HUES6 (cell line): Measurements from ENCODE around the gene RAD50.
A peak's percentile ranks its signal among the peaks of the same experiment; 100 is the strongest.
"Not testable (repeated sequence)": the region's sequence is repeated elsewhere in the genome, so short reads cannot be mapped to it uniquely, and the experiment has no call there.

ENCODE experiments used
- H3K27ac ChIP-seq: 2 replicates; pipeline ENCODE4 v1.7.0; 2013; ENCODE audit warnings: low read depth, mild to moderate bottlenecking, low read length, inconsistent platforms
- H3K27me3 ChIP-seq: 2 replicates; pipeline ENCODE4 v1.6.1; 2013; ENCODE audit warnings: low read length; ENCODE audit not compliant: control insufficient read depth, insufficient read depth
- H3K36me3 ChIP-seq: 2 replicates; pipeline ENCODE4 v1.6.1; 2013; ENCODE audit warnings: low read length; ENCODE audit not compliant: control insufficient read depth, insufficient read depth
- H3K4me1 ChIP-seq: 2 replicates; pipeline ENCODE4 v1.6.1; 2013; ENCODE audit warnings: low read length; ENCODE audit not compliant: control insufficient read depth, insufficient read depth
- H3K4me3 ChIP-seq: 2 replicates; pipeline ENCODE4 v1.5.1; 2013; ENCODE audit warnings: low read depth, low read length
- H3K9ac ChIP-seq: one replicate; pipeline ENCODE4 v1.6.1; 2013; ENCODE audit warnings: mild to moderate bottlenecking, low read length
- H3K9me3 ChIP-seq: 2 replicates; pipeline ENCODE4 v1.6.1; 2013; ENCODE audit warnings: low read depth, low read length; ENCODE audit not compliant: control insufficient read depth, insufficient read depth

The RAD50 gene

GRCh38 chr5:132530946-132531345 lies 25.8 kb upstream of the RAD50 start:
- Histone ChIP-seq H3K4me3 (no peak overlapping the region), H3K36me3 (no peaks in the 10 kb centered on the region), H3K4me1 (peaks cover 2% of the 10 kb centered on the region; the same call in 1 of the 2 replicates), H3K9me3 (no peaks in the 10 kb centered on the region), H3K27me3 (peaks cover 3% of the 10 kb centered on the region; the same call in 1 of the 2 replicates), H3K27ac (no peak overlapping the region), H3K9ac (no peak overlapping the region)

GRCh38 chr5:132539716-132540115 lies 17.1 kb upstream of the RAD50 start:
- H3K4me3 ChIP-seq: no peak overlapping the region
- peaks cover 8% of the 10 kb centered on the region; the same call in 1 of the 2 replicates for H3K27me3 ChIP-seq
- H3K36me3 ChIP-seq: no peaks in the 10 kb centered on the region
- no peaks in the 10 kb centered on the region for H3K4me1 ChIP-seq
- no peaks in the 10 kb centered on the region for H3K9me3 ChIP-seq
- H3K9ac ChIP-seq: no peak overlapping the region
- H3K27ac ChIP-seq: no peak overlapping the region

- Histone ChIP-seq H3K9ac (no peak overlapping the region), H3K36me3 (no peaks in the 10 kb centered on the region)
These were observed 16.6 kb upstream of the RAD50 start for GRCh38 chr5:132540149-132540548.

GRCh38 chr5:132540764-132541163 lies 16.0 kb upstream of the RAD50 start:
- Histone ChIP-seq H3K27ac (no peak overlapping the region), H3K4me3 (no peak overlapping the region)

More at GRCh38 chr5:132540149-132540548, 16.6 kb upstream of the RAD50 start:
- H3K9me3 ChIP-seq: no peaks in the 10 kb centered on the region
- H3K4me3 ChIP-seq: no peak overlapping the region
- no peaks in the 10 kb centered on the region for H3K4me1 ChIP-seq
- peaks cover 8% of the 10 kb centered on the region; the same call in 1 of the 2 replicates for H3K27me3 ChIP-seq
- H3K27ac ChIP-seq: no peak overlapping the region

GRCh38 chr5:132543472-132544201 lies 13.1 kb upstream of the RAD50 start, which contains the start of gene IL5:
IL5 (minus strand) TSS chr5:132543522; CDS start chr5:132543478, 44 bp downstream.
- Histone ChIP-seq H3K27ac (no peak within 1 kb of the TSS), H3K4me3 (no peak within 1 kb of the TSS), H3K9me3 (no peaks in the 10 kb centered on the region), H3K27me3 (no peaks in the 10 kb centered on the region), H3K9ac (no peak within 1 kb of the TSS), H3K36me3 (no peaks in the 10 kb centered on the region), H3K4me1 (no peaks in the 10 kb centered on the region)

More at GRCh38 chr5:132540764-132541163, 16.0 kb upstream of the RAD50 start:
- H3K9ac ChIP-seq: no peak overlapping the region
- H3K27me3 ChIP-seq: peaks cover 7% of the 10 kb centered on the region; the same call in 1 of the 2 replicates
- no peaks in the 10 kb centered on the region for H3K9me3 ChIP-seq
- no peaks in the 10 kb centered on the region for H3K4me1 ChIP-seq
- no peaks in the 10 kb centered on the region for H3K36me3 ChIP-seq

GRCh38 chr5:132546108-132546507 lies 10.7 kb upstream of the RAD50 start:
- Histone ChIP-seq H3K27ac (no peak overlapping the region), H3K9ac (no peak overlapping the region), H3K9me3 (no peaks in the 10 kb centered on the region), H3K4me3 (no peak overlapping the region), H3K36me3 (no peaks in the 10 kb centered on the region), H3K27me3 (no peaks in the 10 kb centered on the region), H3K4me1 (no peaks in the 10 kb centered on the region)

- Histone ChIP-seq H3K27me3 (no peaks in the 10 kb centered on the region), H3K9ac (no peak overlapping the region), H3K4me1 (no peaks in the 10 kb centered on the region), H3K27ac (no peak overlapping the region), H3K9me3 (no peaks in the 10 kb centered on the region), H3K4me3 (no peak overlapping the region), H3K36me3 (no peaks in the 10 kb centered on the region)
These were observed 9.5 kb upstream of the RAD50 start for GRCh38 chr5:132547269-132547668.

- H3K27me3 ChIP-seq: not testable (repeated sequence)
These were observed 7.9 kb upstream of the RAD50 start for GRCh38 chr5:132548834-132549233.

GRCh38 chr5:132549576-132549975 lies 7.2 kb upstream of the RAD50 start:
- no peaks in the 10 kb centered on the region for H3K9me3 ChIP-seq
- H3K4me3 ChIP-seq: no peak overlapping the region
- H3K27me3 ChIP-seq: no peaks in the 10 kb centered on the region
- no peak overlapping the region for H3K27ac ChIP-seq
- no peak overlapping the region for H3K9ac ChIP-seq
- no peaks in the 10 kb centered on the region for H3K36me3 ChIP-seq
- H3K4me1 ChIP-seq: no peaks in the 10 kb centered on the region

More at GRCh38 chr5:132548834-132549233, 7.9 kb upstream of the RAD50 start:
- H3K27ac ChIP-seq, H3K36me3 ChIP-seq, H3K4me3 ChIP-seq, H3K4me1 ChIP-seq, H3K9ac ChIP-seq, H3K9me3 ChIP-seq: not testable (repeated sequence)

GRCh38 chr5:132556153-132556762 lies 519 bp upstream of the RAD50 start:
- Histone ChIP-seq H3K27ac (no peak overlapping the region), H3K9me3 (peaks cover 2% of the 10 kb centered on the region; the same call in 1 of the 2 replicates), H3K9ac (peak overlapping the region; percentile 87)

More at GRCh38 chr5:132556153-132556762, 519 bp upstream of the RAD50 start:
- H3K27me3 ChIP-seq: no peaks in the 10 kb centered on the region
- peak overlapping the region; percentile 78 for H3K4me3 ChIP-seq
- peaks cover 2% of the 10 kb centered on the region; the same call in 1 of the 2 replicates for H3K4me1 ChIP-seq
- peaks cover 20% of the 10 kb centered on the region for H3K36me3 ChIP-seq
